GM21360 (cell line): ENCODE data around the gene SELENOS.

Experiments used
- ATAC-seq: cut with Tn5 transposase; IDR thresholded peaks from one replicate; pipeline ENCODE4 v1.9.1; 2021; ENCODE audit warnings: mild to moderate bottlenecking, moderate library complexity; ENCODE audit not compliant: unreplicated experiment

SELENOS gene

GRCh38 chr15:101225658-101226057 is 51.6 kb downstream of the SELENOS start:
- ATAC-seq: no peak
